Adrenal gland (tissue), 12 donors: ENCODE measurements around the gene SCARB1. TPM values are rescaled to one million over a fixed set of nuclear protein-coding genes. Genes with fewer than 3 reads are reported as not detected.
"Not testable (repeated sequence)": the region's sequence is repeated elsewhere in the genome, so short reads cannot be mapped to it uniquely, and the experiment has no call there.

ENCODE experiments used
- DNase-seq, 7 donors: peaks; one replicate each; pipeline ENCODE4 v3.0.0-alpha.2; 2019 to 2020
- H3K27ac ChIP-seq, 5 donors: fragments of 200-600 bp; sonication (generic) in 4 of 5; 1 replicate in 3 of 5; 2 replicates in 2 of 5; pipeline versions ENCODE4 v1.5.1 to v1.8.0; 2016 to 2020; ENCODE audit warnings: mild to moderate bottlenecking in 1 of 5
- H3K27me3 ChIP-seq: fragments of 200-600 bp; 2 replicates; pipeline ENCODE4 v1.8.0; 2021
- H3K36me3 ChIP-seq, 2 donors: fragments of 200-600 bp; replicated peaks in 1 of 2; 1 replicate in 1 of 2; 2 replicates in 1 of 2; pipeline versions ENCODE4 v1.5.1 to v1.8.0; 2018 to 2022
- H3K4me1 ChIP-seq, 2 donors: fragments of 200-600 bp; replicated peaks in 1 of 2; 1 replicate in 1 of 2; 2 replicates in 1 of 2; pipeline versions ENCODE4 v1.5.1 to v1.8.0; 2018 to 2021
- H3K4me3 ChIP-seq, 4 donors: fragments of 200-600 bp; sonication (generic) in 3 of 4; one replicate each; pipeline ENCODE4 v1.5.1; 2016 to 2018
- H3K9me3 ChIP-seq, 3 donors: fragments of 200-600 bp; sonication (generic) in 1 of 3; replicated peaks in 1 of 3; 1 replicate in 2 of 3; 2 replicates in 1 of 3; pipeline versions ENCODE4 v1.5.1 to v1.8.0; 2016 to 2021
- CTCF ChIP-seq, 6 experiments: fragments of 450-650 bp in 4 of 6; fragments of 200-600 bp in 2 of 6; sonication (generic) in 1 of 6; IDR thresholded peaks; 1 replicate in 5 of 6; 2 replicates in 1 of 6; pipeline versions ENCODE4 v1.5.1 to v1.8.0; 2016 to 2021; ENCODE audit warnings: antibody characterized with exemption in 6 of 6, mild to moderate bottlenecking in 2 of 6, moderate library complexity in 1 of 6
- POLR2A ChIP-seq, 2 donors: fragments of 450-650 bp; IDR thresholded peaks; one replicate each; pipeline ENCODE4 v1.6.1; 2017; ENCODE audit warnings: antibody characterized with exemption in 2 of 2, mild to moderate bottlenecking in 2 of 2, moderate library complexity in 1 of 2
- WGBS, 4 donors: extraction: QIAGEN DNeasy Blood & Tissue Kit in 2 of 4; methylation state at CpG; one replicate each; pipeline versions ENCODE4 v1.1.5 to v1.1.7; 2013 to 2017; 5-methylcytosine and 5-hydroxymethylcytosine counted together
- intact Hi-C, 2 donors: fragments of 100-400 bp; cut with DNase I; formaldehyde crosslinking; loops; one replicate each; pipeline versions ENCODE4 v1.14.1 to v1.15.0; 2022 to 2023
- polyA plus RNA-seq, 3 donors: library from polyadenylated mRNA; stranded (reverse); fragments of 200-250 nt in 2 of 3; fragments of 350-450 nt in 1 of 3; fragmentation: Illumina TruSeq in 1 of 3; extraction: RNeasy Lipid Tissue Mini Kit (QIAGEN cat#74804) in 1 of 3; gene quantifications; one replicate each; pipeline ENCODE4 v1.2.3, GENCODE V29; 2013 to 2014
- total RNA-seq, 9 donors: library from RNA; depleted of rRNA in 4 of 9; stranded (reverse); fragments of >200 nt in 4 of 9; fragments of 120-200 nt in 1 of 9; fragmentation: NEBNext Ultra II Directional in 1 of 9; extraction: Animal tissue kit (Norgen Biotek cat#: 25700) in 1 of 9; gene quantifications; one replicate each; pipeline versions ENCODE4 v1.1.0 to v1.2.4, GENCODE V29; 2013 to 2023
- donor health status: healthy with polysubstance abuse.
- donor health status: Bipolar disorder and iron deficiency.
- donor health status: DM: yes; HTN: yes; CAD: no.
- donor health status: DM: no; HTN: no; CAD: no.
- donor health status: DM: no; HTN: no; CAD: no.
- donor health status: DM: yes; HTN: yes; CAD: no.

Gene SCARB1
- total and polyA plus RNA-seq, 12 donors, result 213 to 8,580 (median 1,325) TPM

DNA sequence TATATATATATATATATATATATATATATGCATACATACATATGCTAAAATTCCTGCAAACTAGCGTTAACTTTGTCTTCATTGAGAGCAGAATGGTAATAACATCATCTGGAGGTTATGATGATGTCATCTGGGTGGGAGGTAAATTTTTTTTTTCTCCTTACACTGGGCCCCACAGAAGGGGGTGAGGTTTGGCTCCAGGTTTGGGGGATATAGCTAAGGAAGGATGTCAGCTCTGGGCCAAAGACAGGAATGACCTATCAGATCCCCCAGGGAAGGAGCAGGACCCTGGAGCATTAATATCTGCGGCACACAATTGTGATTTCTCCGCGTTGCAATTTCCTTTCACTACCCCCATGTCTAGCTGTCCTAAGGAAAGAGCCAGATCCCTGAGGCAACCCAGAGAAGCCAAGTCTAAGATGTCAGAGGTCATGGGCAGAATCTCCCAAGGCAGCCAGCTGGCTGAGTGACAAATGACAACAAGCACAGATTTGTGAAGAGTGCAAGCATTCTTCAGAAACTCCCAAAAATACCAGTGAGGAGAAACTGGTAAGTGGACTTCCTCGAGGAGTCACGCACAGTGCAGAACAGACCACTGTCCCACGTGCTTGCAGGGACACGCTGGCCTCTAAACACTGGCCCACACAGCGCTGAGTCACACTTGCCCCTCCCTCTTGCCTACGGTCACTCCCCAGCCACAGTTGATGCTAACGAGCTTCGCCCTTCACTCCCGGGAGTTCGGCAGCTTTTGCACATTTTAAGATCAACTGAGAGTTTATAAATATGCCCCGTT lies 40.8 kb upstream of the SCARB1 start:
- intact Hi-C loops, result no loop called here
- no peak for TF ChIP-seq CTCF (IDR thresholded peaks at IDR 0.05)
- TF ChIP-seq POLR2A (IDR thresholded peaks at IDR 0.05), result peak in 1 of 2 donors; percentile 92

DNA sequence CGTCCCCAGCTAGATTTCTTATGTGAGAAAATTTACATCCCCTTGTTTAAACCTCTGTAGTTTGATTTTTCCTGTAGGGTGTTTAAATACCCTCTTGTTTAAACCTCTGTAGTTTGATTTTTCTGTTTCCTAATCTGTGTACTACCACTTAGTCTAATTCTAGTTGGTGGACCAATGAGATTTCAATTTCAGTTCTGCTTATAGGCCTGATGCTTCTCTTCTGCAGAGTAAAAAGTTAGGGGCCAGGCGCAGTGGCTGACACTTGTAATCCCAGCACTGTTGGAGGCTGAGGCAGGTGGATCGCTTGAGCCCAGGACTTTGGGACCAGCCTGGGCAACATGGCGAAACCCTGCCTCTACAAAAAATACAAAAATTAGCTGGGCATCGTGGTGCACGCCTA lies 39.3 kb upstream of the SCARB1 start:
- no peak for TF ChIP-seq CTCF (IDR thresholded peaks at IDR 0.05)
- no peak for TF ChIP-seq POLR2A (IDR thresholded peaks at IDR 0.05)
- Histone ChIP-seq H3K9me3 (no peaks in the 10 kb centered on the region), H3K36me3 (no peaks in the 10 kb centered on the region), H3K4me1 (peaks cover 12 to 15% of the 10 kb centered on the region in 2 donors), H3K27ac (no peak overlapping the region), H3K4me3 (no peak overlapping the region), H3K27me3 (no peaks in the 10 kb centered on the region)
- no peak for DNase-seq
- intact Hi-C loops, result no loop called here
- 88 to 94% (median 92%) methylated on average over 6 of the region's 6 CpGs for WGBS, 4 donors

More for the DNA sequence above, 40.8 kb upstream of the SCARB1 start:
- H3K4me3 ChIP-seq, result no peak overlapping the region
- peak; percentile 90 to 98 (median 97) for DNase-seq
- H3K36me3 ChIP-seq, result no peaks in the 10 kb centered on the region
- no peaks in the 10 kb centered on the region for H3K9me3 ChIP-seq
- peaks cover 12% of the 10 kb centered on the region in 2 donors for H3K4me1 ChIP-seq
- 11 to 16% (median 13%) methylated on average over 15 of the region's 15 CpGs for WGBS, 4 donors
- peak overlapping the region; percentile 80 to 94 (median 91) for H3K27ac ChIP-seq
- H3K27me3 ChIP-seq, result no peaks in the 10 kb centered on the region

DNA sequence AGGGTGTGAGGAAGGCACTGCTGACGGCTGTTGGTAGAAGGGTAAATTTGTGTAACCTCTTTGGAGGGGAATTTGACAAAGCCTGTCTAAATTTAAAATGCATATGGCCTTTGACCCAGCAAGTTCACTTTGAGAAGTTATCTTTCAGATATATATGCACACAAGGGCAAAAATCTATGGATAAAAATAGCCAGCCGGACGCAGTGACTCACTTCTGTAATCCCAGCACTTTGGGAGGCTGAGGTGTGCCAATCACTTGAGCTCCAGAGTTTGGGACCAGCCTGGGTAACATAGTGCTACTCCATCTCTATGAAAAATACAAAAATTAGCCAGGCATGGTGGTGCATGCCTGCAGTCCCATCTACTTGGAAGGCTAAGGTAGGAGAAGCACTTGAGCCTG lies 37.3 kb upstream of the SCARB1 start:
- intact Hi-C loops, result no loop called here
- no peak overlapping the region for H3K4me3 ChIP-seq
- no peaks in the 10 kb centered on the region for H3K27me3 ChIP-seq
- H3K27ac ChIP-seq, result no peak overlapping the region
- no peak for DNase-seq
- H3K9me3 ChIP-seq, result no peaks in the 10 kb centered on the region
- peaks cover 12 to 15% of the 10 kb centered on the region in 2 donors for H3K4me1 ChIP-seq
- WGBS, 4 donors, result 39 to 52% (median 46%) methylated on average over 3 of the region's 3 CpGs
- no peaks in the 10 kb centered on the region for H3K36me3 ChIP-seq
- TF ChIP-seq CTCF (IDR thresholded peaks at IDR 0.05) (no peak), POLR2A (IDR thresholded peaks at IDR 0.05) (no peak)

- H3K4me1 ChIP-seq, result peaks cover 12 to 14% of the 10 kb centered on the region in 2 donors
- H3K27me3 ChIP-seq, intact Hi-C loops, H3K36me3 ChIP-seq, H3K4me3 ChIP-seq, H3K27ac ChIP-seq, H3K9me3 ChIP-seq, DNase-seq: not testable (repeated sequence)
- WGBS, 4 donors, result 88 to 95% (median 93%) methylated on average over 8 of the region's 8 CpGs
Measured at GRCh38 chr12:124900345-124900795, 36.7 kb upstream of the SCARB1 start.

GRCh38 chr12:124898923-124899294 lies 35.2 kb upstream of the SCARB1 start:
- WGBS, 4 donors, result 41 to 54% (median 42%) methylated on average over 5 of the region's 5 CpGs

More at GRCh38 chr12:124898923-124899294, 35.2 kb upstream of the SCARB1 start:
- TF ChIP-seq POLR2A (IDR thresholded peaks at IDR 0.05) (no peak), CTCF (IDR thresholded peaks at IDR 0.05) (no peak)
- Histone ChIP-seq H3K36me3 (no peaks in the 10 kb centered on the region), H3K4me1 (peaks cover 0 to 4% of the 10 kb centered on the region in 2 donors), H3K9me3 (no peaks in the 10 kb centered on the region), H3K27ac (peak overlapping the region in 1 of 5 donors; percentile 13), H3K27me3 (no peaks in the 10 kb centered on the region), H3K4me3 (peak overlapping the region in 1 of 4 donors; percentile 0)
- intact Hi-C loops, result no loop called here
- DNase-seq, result no peak
